OCI-LY3 (cell line): ENCODE results near the gene CHST11.

Source experiments
- EZH2phosphoT487 ChIP-seq: fragments of 200-600 bp; shearing (Covaris generic); IDR thresholded peaks from 2 replicates; pipeline ENCODE4 v1.6.1; 2018; ENCODE audit warnings: antibody characterized with exemption, mixed run types, low read depth
- TF ChIP-seq, protein P1 (sequence below): fragments of 200-600, 300-600 bp; sonication (generic); IDR thresholded peaks from 2 replicates; pipeline ENCODE4 v1.5.1; 2014; ENCODE audit warnings: antibody characterized with exemption, low read length, low read depth

GRCh38 chr12:104420868-104421267, 35.9 kb upstream of the CHST11 start:
- TF ChIP-seq, protein P1, sequence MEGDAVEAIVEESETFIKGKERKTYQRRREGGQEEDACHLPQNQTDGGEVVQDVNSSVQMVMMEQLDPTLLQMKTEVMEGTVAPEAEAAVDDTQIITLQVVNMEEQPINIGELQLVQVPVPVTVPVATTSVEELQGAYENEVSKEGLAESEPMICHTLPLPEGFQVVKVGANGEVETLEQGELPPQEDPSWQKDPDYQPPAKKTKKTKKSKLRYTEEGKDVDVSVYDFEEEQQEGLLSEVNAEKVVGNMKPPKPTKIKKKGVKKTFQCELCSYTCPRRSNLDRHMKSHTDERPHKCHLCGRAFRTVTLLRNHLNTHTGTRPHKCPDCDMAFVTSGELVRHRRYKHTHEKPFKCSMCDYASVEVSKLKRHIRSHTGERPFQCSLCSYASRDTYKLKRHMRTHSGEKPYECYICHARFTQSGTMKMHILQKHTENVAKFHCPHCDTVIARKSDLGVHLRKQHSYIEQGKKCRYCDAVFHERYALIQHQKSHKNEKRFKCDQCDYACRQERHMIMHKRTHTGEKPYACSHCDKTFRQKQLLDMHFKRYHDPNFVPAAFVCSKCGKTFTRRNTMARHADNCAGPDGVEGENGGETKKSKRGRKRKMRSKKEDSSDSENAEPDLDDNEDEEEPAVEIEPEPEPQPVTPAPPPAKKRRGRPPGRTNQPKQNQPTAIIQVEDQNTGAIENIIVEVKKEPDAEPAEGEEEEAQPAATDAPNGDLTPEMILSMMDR = no peak
- no peak for TF ChIP-seq EZH2phosphoT487
